ENCODE data around the gene ISX.

The ISX gene

GRCh38 chr22:35053060-35053835 is 12.7 kb upstream of the ISX start:
- DNase-seq, result no peak

DNA sequence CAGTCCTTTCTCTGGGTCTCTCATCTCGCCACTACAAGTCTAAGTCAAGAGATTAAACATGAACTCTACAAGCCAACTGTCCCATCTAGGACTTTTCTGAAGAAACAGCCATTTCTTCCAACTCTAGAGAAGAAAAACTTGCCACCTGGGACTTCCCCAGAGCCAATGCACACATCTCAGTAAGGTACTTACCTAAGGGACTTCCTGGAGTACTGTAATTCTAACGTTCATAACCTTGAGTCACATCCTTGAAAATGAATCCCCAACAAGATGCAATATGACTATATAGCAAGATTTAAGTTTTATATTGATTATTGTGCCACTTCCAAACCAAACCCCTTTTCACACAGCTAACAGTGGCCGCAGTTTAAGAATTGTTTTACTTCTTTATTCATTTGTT is 11.9 kb upstream of the ISX start:
- DNase-seq, result no peak

- DNase-seq, result no peak
Measured at GRCh38 chr22:35056486-35056885, 9.5 kb upstream of the ISX start.

DNA sequence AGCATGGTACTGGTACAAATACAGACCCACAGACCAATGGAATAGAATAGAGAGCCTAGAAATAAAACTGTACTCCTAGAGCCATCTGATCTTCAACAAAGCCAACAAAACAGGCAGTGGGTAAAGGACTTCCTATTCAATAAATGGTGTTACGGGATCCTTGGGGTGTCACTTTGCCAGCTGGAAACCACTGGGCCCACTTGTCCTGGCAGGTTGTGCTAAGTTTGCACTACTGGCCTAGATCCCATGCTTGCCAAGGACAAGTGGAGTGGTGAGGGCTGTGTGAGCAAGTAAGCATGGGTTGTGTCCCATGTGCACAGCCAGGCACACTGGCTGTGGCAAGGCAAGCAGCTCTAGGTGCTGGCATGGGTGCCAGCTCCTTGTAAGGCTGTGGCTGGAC is 8.8 kb upstream of the ISX start:
- DNase-seq, result no peak

DNA sequence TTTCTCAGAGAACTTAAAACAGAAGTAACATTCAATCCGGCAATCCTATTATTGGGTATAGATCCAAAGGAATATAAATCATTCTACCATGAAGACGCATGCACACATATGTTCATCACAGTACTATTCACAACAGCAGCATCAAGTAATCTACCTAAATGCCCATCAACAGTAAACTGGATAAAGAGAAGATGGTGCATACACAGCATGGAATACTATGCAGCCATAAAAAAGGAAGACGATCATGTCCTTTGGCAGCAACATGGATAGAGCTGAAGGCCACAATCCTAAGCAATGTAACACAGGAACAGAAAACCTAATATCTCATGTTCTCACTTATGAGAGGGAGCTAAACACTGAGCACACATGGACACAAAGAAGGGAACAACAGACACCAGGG is 6.3 kb upstream of the ISX start:
- no peak for DNase-seq

GRCh38 chr22:35064664-35065063 is 1.3 kb upstream of the ISX start:
- no peak for DNase-seq

DNA sequence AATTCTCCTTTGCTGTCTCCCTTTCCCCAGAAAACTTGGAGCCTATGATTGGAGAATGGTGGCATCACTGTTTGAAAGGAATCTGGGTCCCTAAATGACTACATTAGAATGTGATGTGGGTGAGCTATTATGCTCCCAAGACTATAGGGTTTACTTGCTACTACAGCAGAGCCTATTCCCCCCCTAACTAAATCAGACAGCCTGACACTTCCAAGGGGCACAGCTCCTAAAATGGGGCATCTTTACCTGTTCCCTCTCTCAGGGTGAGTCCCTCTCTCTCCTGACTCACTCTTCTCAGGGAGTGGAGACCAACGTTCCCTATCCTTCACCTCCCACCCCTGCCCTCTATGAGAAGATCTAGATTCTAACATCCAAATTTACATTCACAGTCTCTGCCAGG is 775 bp upstream of the ISX start:
- no peak for DNase-seq

DNA sequence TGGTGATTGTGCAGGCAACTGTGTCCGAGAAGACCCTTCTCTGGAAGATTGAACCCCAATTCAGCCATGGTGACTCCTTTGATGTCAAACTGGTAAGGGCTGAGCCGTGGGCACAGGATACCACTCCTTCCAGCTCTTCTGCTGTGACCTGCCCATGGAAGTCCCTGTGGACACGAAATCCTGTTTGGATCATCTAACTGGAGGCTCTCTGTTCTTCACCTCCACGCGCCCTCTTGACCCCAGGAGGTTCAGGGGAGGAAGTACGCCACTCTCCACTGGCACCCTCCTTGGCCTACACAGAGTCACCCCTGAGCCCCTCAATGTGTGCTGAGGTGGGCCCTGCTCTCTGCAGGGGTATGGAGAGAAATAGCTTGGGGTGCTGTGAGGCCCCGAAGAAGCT is 810 bp downstream of the ISX start:
- DNase-seq, result no peak

- no peak for DNase-seq
Measured at GRCh38 chr22:35069541-35069940, 3.6 kb downstream of the ISX start.

- no peak for DNase-seq
Measured at GRCh38 chr22:35070451-35071093, 4.6 kb downstream of the ISX start.

- no peak for DNase-seq
Measured at GRCh38 chr22:35071784-35072183, 5.8 kb downstream of the ISX start.

DNA sequence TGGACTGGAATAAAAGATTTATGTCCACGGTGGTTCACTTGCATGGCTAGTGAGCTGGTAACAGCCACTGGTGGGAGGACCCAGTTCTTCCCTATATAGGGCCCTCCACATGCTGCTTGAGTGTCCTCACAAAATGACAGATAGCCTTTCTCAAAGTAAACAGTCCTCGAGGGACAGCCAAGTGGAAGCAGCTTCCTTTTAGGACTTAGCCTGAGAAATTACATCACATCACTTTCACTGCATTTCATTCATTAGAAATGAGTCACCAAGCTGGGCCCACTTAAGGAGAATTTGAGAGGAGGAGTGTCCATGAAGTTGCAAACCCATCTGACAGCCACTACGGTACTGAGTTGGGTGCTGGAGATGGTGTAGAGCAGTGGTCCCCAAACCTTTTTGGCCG is 7.0 kb downstream of the ISX start:
- DNase-seq, result no peak

GRCh38 chr22:35074583-35074982 is 8.6 kb downstream of the ISX start:
- DNase-seq, result no peak

GRCh38 chr22:35076630-35077029 is 10.7 kb downstream of the ISX start:
- DNase-seq, result no peak

DNA sequence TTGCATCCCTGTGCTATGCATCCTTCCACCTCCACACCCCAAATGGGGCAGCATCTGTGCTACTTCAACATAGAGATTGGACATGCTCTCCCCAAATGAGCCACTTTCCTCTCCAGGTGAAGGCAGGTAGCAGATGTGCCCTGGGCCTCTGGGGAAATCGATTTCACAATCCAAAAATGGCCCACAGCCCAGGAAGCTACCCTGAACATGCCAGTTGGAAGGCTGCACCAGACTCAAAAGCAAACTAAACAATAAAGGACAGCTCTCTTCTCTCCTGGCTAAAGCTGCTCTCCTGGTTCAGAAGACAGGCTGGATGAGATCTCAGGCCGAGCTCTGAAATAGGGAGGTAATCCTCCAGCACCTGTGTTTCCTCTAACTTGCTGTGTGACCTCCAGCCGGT is 19.7 kb downstream of the ISX start:
- no peak for DNase-seq

- DNase-seq, result no peak
Measured at GRCh38 chr22:35089139-35089538, 23.2 kb downstream of the ISX start.

DNA sequence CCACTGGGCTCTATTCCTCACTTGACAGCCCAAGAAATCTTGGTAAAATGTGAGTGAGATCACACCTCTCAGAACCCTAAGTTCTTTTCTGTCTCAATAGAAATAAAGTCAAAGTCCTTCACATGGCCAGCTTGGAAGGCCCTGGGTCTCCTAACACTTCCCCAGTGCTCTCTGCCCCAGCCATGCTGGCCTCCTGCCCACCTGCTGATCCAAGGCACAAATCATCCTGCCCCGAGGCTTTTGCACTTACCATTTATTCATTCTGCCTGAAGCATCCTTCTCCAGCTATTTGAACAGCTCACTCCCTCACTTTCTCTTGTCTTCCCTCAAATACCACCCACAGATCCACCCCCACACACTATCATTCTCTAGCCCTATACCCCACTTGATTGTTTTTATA is 26.4 kb downstream of the ISX start:
- DNase-seq, result no peak

DNA sequence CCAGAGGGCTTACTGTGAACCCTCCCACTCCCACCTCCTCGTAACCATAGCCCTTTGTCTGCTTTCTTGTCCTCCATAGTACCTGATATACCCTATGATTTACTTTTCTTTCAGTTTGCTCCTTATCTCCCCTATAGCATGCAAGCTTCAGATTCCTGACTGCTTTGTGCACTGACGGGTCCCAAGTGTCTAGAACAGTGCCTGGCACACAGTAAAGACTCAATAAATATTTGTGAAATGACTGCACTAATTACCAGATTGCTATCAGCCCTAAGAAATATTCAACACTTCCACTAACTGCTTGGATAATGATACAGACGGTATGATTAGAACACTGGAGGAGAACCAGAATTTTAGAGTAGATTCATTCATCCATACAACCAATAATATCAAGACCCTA is 33.0 kb downstream of the ISX start:
- no peak for DNase-seq

- no peak for DNase-seq
Measured at GRCh38 chr22:35099883-35100282, 33.9 kb downstream of the ISX start.

GRCh38 chr22:35102663-35103062 is 36.7 kb downstream of the ISX start:
- DNase-seq, result no peak

DNA sequence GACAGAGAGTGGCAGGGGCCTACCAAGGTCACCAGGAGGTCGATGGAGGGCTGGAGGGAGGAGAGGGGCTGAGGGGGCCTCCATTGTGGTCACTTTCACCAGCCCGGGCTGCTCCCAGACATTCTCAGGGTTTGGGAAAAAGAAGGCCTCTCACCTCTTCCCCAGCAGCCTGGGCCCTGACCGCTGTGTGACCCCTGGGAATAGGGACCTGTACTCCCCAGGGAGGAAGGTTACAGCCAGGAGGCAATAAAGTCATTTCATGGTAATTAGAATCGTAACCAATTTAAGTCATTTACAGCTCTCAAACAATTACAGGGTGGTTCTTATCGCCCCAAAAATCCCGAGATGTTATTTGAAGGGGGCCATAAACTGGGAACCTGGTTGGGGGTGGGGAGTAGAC is 37.8 kb downstream of the ISX start:
- DNase-seq, result no peak

DNA sequence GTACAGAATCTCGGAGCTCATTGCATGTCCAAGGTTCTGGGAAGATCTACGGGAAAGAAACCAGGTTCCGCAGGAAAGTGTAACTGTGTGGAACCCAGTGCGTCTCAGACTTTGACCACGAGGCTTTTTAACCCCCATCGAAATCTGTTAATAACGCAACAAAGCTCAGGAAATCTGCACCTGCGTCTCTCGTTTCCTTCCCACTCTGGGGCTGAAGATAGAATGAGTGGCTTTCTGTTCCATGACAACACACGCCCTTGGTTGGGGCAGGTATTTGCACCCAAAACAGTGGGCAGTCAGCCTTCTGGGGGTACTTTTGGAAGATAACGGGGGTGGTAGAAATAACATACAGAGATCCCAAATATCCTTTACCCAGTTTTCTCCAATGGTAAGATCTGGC is 38.5 kb downstream of the ISX start:
- no peak for DNase-seq

DNA sequence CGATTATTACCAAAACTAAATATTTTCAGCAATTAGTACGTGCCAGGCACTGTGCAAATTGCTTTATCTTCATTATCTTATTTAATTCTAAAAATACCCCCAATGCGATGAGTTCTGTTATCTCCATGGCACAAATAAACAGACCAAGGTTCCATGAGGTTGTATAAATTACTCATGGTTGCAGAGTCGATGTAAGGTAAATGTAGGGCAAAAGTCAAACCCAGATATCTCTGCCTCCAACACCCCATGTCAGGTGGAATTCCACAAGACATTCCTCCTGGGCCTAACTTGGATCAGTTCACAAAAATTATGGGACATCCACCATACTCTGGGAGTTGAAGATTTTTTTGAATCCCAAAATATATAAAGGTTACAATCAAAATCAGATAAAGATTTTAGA is 43.7 kb downstream of the ISX start:
- DNase-seq, result no peak

DNA sequence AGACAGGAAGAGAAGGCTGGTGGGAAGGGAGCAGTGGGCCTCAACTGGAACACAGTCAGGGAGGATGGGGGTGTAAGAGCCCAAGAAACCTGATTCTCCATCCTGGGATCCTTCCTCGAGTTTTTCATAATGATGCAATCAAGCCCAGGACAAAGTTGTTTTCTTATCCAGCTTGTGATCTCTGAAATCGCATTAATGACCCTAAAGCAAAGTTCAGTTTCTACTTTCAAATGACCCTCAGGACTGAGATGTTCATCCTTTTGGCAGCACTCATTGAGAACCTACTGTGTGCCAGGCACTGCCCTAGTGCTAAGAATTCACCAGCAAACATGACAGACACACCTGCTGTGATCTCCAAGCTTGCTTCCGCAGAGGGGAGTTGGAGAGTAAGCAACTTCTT is 45.3 kb downstream of the ISX start:
- DNase-seq, result no peak

DNA sequence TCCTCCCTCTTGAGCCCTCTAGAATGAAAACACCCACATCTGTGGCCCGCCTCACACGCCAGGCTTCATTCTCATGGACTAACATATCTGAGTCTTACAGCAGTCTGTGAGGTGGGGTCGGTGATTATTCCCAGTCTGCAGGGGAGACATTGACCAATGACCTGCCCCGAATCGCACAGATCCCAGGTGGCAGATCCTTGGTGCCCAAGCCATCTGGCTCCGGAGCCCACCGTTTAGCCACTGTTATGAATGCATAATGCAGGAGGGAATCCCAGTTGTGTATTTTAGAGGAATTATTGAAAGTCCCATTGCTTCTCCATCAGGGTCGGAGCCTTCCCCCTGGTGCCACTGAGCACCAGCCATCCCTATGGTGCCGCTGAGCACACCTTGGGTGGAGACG is 47.4 kb downstream of the ISX start:
- no peak for DNase-seq
